Liver (tissue), 9 donors: ENCODE results near the gene CLEC20A. TPM values are rescaled to one million over a fixed set of nuclear protein-coding genes. Genes with fewer than 3 reads are reported as not detected.

ENCODE experiments used
- DNase-seq: peaks from one replicate; pipeline ENCODE4 v3.0.0-alpha.2; 2017; ENCODE audit warnings: low spot score
- H3K27ac ChIP-seq, 2 donors: one replicate each; pipeline ENCODE4 v1.7.0; 2013; ENCODE audit warnings: inconsistent platforms in 2 of 2, low read length in 2 of 2, control low read depth in 1 of 2, low read depth in 1 of 2, mild to moderate bottlenecking in 1 of 2
- H3K27me3 ChIP-seq, 4 donors: one replicate each; pipeline versions ENCODE4 v1.6.1 to v1.7.0; 2013; ENCODE audit warnings: low read length in 3 of 4, inconsistent platforms in 1 of 4, mild to moderate bottlenecking in 1 of 4, moderate library complexity in 1 of 4; ENCODE audit not compliant: control insufficient read depth in 4 of 4, insufficient read depth in 4 of 4
- H3K36me3 ChIP-seq, 4 donors: one replicate each; pipeline versions ENCODE4 v1.6.1 to v1.7.0; 2013; ENCODE audit warnings: low read length in 3 of 4, mild to moderate bottlenecking in 3 of 4, low read depth in 1 of 4, moderate library complexity in 1 of 4; ENCODE audit not compliant: control insufficient read depth in 4 of 4, insufficient read depth in 3 of 4
- H3K4me1 ChIP-seq, 4 donors: one replicate each; pipeline versions ENCODE4 v1.6.1 to v1.7.0; 2013; ENCODE audit warnings: low read length in 3 of 4, mild to moderate bottlenecking in 3 of 4, moderate library complexity in 1 of 4; ENCODE audit not compliant: control insufficient read depth in 4 of 4, insufficient read depth in 4 of 4
- H3K4me3 ChIP-seq, 3 donors: one replicate each; pipeline versions ENCODE4 v1.6.1 to v1.7.0; 2013; ENCODE audit warnings: low read length in 3 of 3, control low read depth in 1 of 3, low read depth in 1 of 3, mild to moderate bottlenecking in 1 of 3
- H3K9ac ChIP-seq, 2 donors: one replicate each; pipeline ENCODE4 v1.7.0; 2013; ENCODE audit warnings: low read length in 2 of 2, mild to moderate bottlenecking in 2 of 2, moderate library complexity in 2 of 2, control low read depth in 1 of 2, low read depth in 1 of 2
- H3K9me3 ChIP-seq, 4 donors: one replicate each; pipeline versions ENCODE4 v1.6.1 to v1.7.0; 2013; ENCODE audit warnings: low read length in 3 of 4; ENCODE audit not compliant: control insufficient read depth in 4 of 4
- ATF3 ChIP-seq: IDR thresholded peaks from 2 replicates; pipeline ENCODE4 v1.6.1; 2016; ENCODE audit warnings: antibody characterized with exemption
- CTCF ChIP-seq: fragments of 150-350 bp; IDR thresholded peaks from 2 replicates; pipeline ENCODE4 v1.5.1; 2017; ENCODE audit warnings: improper control_type of control experiment, low read depth, low read length; ENCODE audit not compliant: missing input control
- EGR1 ChIP-seq, 2 donors: IDR thresholded peaks; 2 replicates each; pipeline ENCODE4 v1.6.1; 2016 to 2018; ENCODE audit warnings: antibody characterized with exemption in 2 of 2, low read depth in 2 of 2
- FOXA1 ChIP-seq: IDR thresholded peaks from 2 replicates; pipeline ENCODE4 v1.6.1; 2016; ENCODE audit warnings: antibody characterized with exemption
- FOXA2 ChIP-seq: IDR thresholded peaks from 2 replicates; pipeline ENCODE4 v1.6.1; 2016; ENCODE audit warnings: antibody characterized with exemption
- GABPA ChIP-seq, 2 donors: IDR thresholded peaks in 1 of 2; conservative IDR thresholded peaks in 1 of 2; 2 replicates each; pipeline ENCODE4 v1.6.1; 2016; ENCODE audit warnings: antibody characterized with exemption in 2 of 2, mild to moderate bottlenecking in 1 of 2, moderate library complexity in 1 of 2
- HNF4A ChIP-seq, 2 donors: conservative IDR thresholded peaks; 2 replicates each; pipeline ENCODE4 v1.6.1; 2016; ENCODE audit warnings: antibody characterized with exemption in 2 of 2, mild to moderate bottlenecking in 2 of 2
- HNF4G ChIP-seq: IDR thresholded peaks from 2 replicates; pipeline ENCODE4 v1.6.1; 2016; ENCODE audit warnings: antibody characterized with exemption
- JUND ChIP-seq, 2 donors: IDR thresholded peaks; 2 replicates each; pipeline ENCODE4 v1.6.1; 2016; ENCODE audit warnings: antibody characterized with exemption in 2 of 2
- MAX ChIP-seq: IDR thresholded peaks from 2 replicates; pipeline ENCODE4 v1.6.1; 2016; ENCODE audit warnings: antibody characterized with exemption
- NR2F2 ChIP-seq: IDR thresholded peaks from 2 replicates; pipeline ENCODE4 v1.6.1; 2016; ENCODE audit warnings: antibody characterized with exemption
- RAD21 ChIP-seq, 2 donors: IDR thresholded peaks; 2 replicates each; pipeline ENCODE4 v1.6.1; 2016; ENCODE audit warnings: antibody characterized with exemption in 2 of 2, mild to moderate bottlenecking in 2 of 2
- REST ChIP-seq: IDR thresholded peaks from 2 replicates; pipeline ENCODE4 v1.6.1; 2016; ENCODE audit warnings: antibody characterized with exemption, mild to moderate bottlenecking
- RXRA ChIP-seq, 2 donors: IDR thresholded peaks; 2 replicates each; pipeline ENCODE4 v1.6.1; 2017 to 2018; ENCODE audit warnings: antibody characterized with exemption in 2 of 2, mild to moderate bottlenecking in 1 of 2
- SP1 ChIP-seq: IDR thresholded peaks from 2 replicates; pipeline ENCODE4 v1.6.1; 2018; ENCODE audit warnings: antibody characterized with exemption, mild to moderate bottlenecking
- TAF1 ChIP-seq: conservative IDR thresholded peaks from 2 replicates; pipeline ENCODE4 v1.6.1; 2016; ENCODE audit warnings: antibody characterized with exemption, mild to moderate bottlenecking
- YY1 ChIP-seq: IDR thresholded peaks from 2 replicates; pipeline ENCODE4 v1.6.1; 2016; ENCODE audit warnings: antibody characterized with exemption, mild to moderate bottlenecking
- ZBTB33 ChIP-seq: IDR thresholded peaks from 2 replicates; pipeline ENCODE4 v1.6.1; 2016; ENCODE audit warnings: antibody characterized with exemption
- WGBS: extraction: QIAGEN DNeasy Blood & Tissue Kit; methylation state at CpG from one replicate; pipeline ENCODE4 v1.1.7; 2013; 5-methylcytosine and 5-hydroxymethylcytosine counted together
- polyA plus RNA-seq, 2 donors: library from polyadenylated mRNA; stranded (reverse) in 1 of 2; unstranded in 1 of 2; fragments of 200-250 nt in 1 of 2; fragments of >200 nt in 1 of 2; fragmentation: Nextera tagmentation in 1 of 2; extraction: Ambion mirVana in 1 of 2; gene quantifications; one replicate each; pipeline versions ENCODE4 v1.2.1 to v1.2.3, GENCODE V29; 2013 to 2015
- total RNA-seq, 2 donors: library from RNA; depleted of rRNA; stranded (reverse); fragments of >200 nt; gene quantifications; one replicate each; pipeline ENCODE4 v1.2.3, GENCODE V29; 2014
- donor health status: healthy.
- donor health status: healthy.
- donor health status: healthy.
- donor health status: healthy.
- donor health status: healthy.

CLEC20A gene
- total and polyA plus RNA-seq, 4 donors, result 0.33 TPM; not detected in 3

- no peak overlapping the region for H3K27ac ChIP-seq
- 86% methylated on average over 6 of the region's 6 CpGs for WGBS
- DNase-seq, result no peak
- H3K4me1 ChIP-seq, result no peaks in the 10 kb centered on the region
- no peaks in the 10 kb centered on the region for H3K36me3 ChIP-seq
- H3K27me3 ChIP-seq, result no peaks in the 10 kb centered on the region
- no peak for TF ChIP-seq SP1
- no peak for TF ChIP-seq FOXA2
- TF ChIP-seq MAX, result no peak
- no peak for TF ChIP-seq NR2F2
- TF ChIP-seq RAD21 (IDR thresholded peaks at IDR 0.05), result no peak
- no peak for TF ChIP-seq RXRA (IDR thresholded peaks at IDR 0.05)
- no peak for TF ChIP-seq HNF4A (conservative IDR thresholded peaks at IDR 0.05)
- no peak for TF ChIP-seq HNF4G
- no peak for TF ChIP-seq YY1
- TF ChIP-seq GABPA (IDR thresholded peaks at IDR 0.05 in 1 of 2, conservative IDR thresholded peaks at IDR 0.05 in 1 of 2), result no peak
- TF ChIP-seq JUND (IDR thresholded peaks at IDR 0.05), result no peak
- no peak for TF ChIP-seq FOXA1
- TF ChIP-seq REST, result no peak
- H3K4me3 ChIP-seq, result no peak overlapping the region
- no peak overlapping the region for H3K9ac ChIP-seq
- no peaks in the 10 kb centered on the region for H3K9me3 ChIP-seq
Measured at GRCh38 chr1:178506177-178506576, 9.4 kb upstream of the CLEC20A start.

- TF ChIP-seq HNF4A (conservative IDR thresholded peaks at IDR 0.05) (no peak), MAX (no peak), TAF1 (no peak), RXRA (IDR thresholded peaks at IDR 0.05) (no peak), YY1 (no peak), GABPA (IDR thresholded peaks at IDR 0.05 in 1 of 2, conservative IDR thresholded peaks at IDR 0.05 in 1 of 2) (no peak), JUND (IDR thresholded peaks at IDR 0.05) (no peak), ATF3 (no peak), EGR1 (IDR thresholded peaks at IDR 0.05; ENCODE audit: low read depth in 2 of 2) (no peak), HNF4G (no peak), RAD21 (IDR thresholded peaks at IDR 0.05) (no peak), SP1 (no peak), FOXA1 (no peak), ZBTB33 (no peak), FOXA2 (no peak), CTCF (no peak)
- Histone ChIP-seq H3K9ac (no peak overlapping the region), H3K4me3 (no peak overlapping the region), H3K4me1 (no peaks in the 10 kb centered on the region), H3K9me3 (no peaks in the 10 kb centered on the region), H3K36me3 (no peaks in the 10 kb centered on the region), H3K27me3 (no peaks in the 10 kb centered on the region), H3K27ac (no peak overlapping the region)
- 87% methylated on average over 4 of the region's 4 CpGs for WGBS
- no peak for DNase-seq
Measured at GRCh38 chr1:178504286-178504685, 7.5 kb upstream of the CLEC20A start.
